Measurements from ENCODE around the gene IL1R2.

Gene IL1R2

DNA sequence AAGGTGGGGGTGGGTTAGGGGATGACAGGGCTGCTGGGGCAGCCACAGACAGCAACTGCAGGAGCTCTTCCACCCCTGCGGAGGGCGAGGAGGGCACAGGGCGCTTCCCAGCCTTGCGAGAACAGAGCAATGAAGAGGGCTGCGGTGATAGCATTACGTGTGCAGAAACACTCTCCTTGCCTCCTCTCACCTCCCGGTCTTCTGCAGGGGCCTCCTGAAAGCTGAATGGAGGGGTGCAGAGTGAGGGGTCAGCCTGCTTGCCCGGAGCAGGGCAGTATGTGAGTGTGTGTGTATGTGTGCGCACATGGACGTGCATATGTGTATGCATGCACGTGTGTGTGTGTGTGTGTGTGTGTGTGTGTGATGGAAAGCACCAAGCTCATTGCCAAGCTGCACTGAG, 29.5 kb upstream of the IL1R2 start:
- no peak for TF ChIP-seq CTCF (IDR thresholded peaks at IDR 0.05; ENCODE audit: low read depth, low read length, missing control alignments)
- no peak overlapping the region for H3K4me3 ChIP-seq (ENCODE audit: low read depth, low read length)
- in situ Hi-C loops (cut with HindIII; ENCODE audit: low sequenced_read_pairs), result no loop called here
- no peak for DNase-seq (ENCODE audit: low read depth)

DNA sequence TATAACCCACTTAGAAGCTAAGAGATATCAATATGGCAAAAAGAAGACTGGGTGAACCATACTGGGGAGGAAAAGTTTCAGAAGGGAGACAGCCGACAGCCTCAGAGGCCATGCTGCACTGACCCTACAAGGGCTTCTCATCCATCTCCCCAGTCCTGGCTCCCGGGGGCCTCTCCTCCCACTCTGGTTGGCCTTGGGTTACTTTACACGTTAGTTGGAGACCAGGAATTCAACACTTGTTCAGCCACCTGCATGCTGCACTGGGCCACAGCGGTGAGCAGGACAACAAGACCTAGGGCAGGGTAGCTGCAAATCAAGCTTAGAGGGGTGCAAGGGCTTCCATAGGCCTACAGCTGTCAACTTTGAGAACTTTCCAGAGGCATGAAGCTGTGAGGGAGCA, 28.6 kb upstream of the IL1R2 start:
- no peak overlapping the region for H3K4me3 ChIP-seq (ENCODE audit: low read depth, low read length)
- DNase-seq (ENCODE audit: low read depth), result no peak
- no peak for TF ChIP-seq CTCF (IDR thresholded peaks at IDR 0.05; ENCODE audit: low read depth, low read length, missing control alignments)
- in situ Hi-C loops (cut with HindIII; ENCODE audit: low sequenced_read_pairs), result no loop called here

DNA sequence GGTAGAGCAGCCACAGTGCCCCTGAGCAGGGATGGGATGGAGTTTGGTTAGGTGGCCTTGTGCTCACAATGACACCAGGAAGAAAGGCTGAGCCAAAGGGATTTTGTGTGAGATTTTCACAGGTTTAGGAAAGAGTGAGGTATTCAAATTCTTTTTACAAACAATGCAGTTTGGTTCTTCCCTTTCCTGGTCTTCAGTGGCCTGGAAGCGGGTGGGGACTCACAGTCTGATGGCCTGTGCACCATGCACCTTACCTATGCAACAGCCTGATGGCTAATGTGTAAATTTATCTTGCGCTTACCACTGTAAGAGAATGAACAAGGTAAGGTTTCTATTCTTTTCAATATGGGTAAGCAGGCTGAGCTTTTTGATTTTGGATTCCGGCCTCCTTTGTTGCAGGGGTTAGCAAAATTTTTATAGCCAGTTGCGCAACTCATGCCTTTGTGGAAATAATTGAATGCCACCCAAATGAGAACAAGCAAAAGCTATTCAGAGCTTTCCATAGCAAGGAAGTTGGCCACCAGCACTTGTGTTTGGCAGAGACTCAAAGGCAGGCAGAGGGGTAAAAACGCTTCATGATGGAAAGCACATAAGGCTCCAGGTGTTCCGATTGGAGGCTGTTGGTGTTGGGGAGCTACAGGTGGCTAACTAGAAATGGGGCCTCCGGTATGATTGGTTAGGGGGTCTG, 23.8 kb upstream of the IL1R2 start:
- peak; percentile 70 for DNase-seq (ENCODE audit: low read depth)
- TF ChIP-seq CTCF (IDR thresholded peaks at IDR 0.05; ENCODE audit: low read depth, low read length, missing control alignments), result no peak
- no peak overlapping the region for H3K4me3 ChIP-seq (ENCODE audit: low read depth, low read length)
- in situ Hi-C loops (cut with HindIII; ENCODE audit: low sequenced_read_pairs), result no loop called here

GRCh38 chr2:101969723-101970122, 22.0 kb upstream of the IL1R2 start:
- no peak for TF ChIP-seq CTCF (IDR thresholded peaks at IDR 0.05; ENCODE audit: low read depth, low read length, missing control alignments)
- in situ Hi-C loops (cut with HindIII; ENCODE audit: low sequenced_read_pairs), result no loop called here
- no peak for DNase-seq (ENCODE audit: low read depth)
- no peak overlapping the region for H3K4me3 ChIP-seq (ENCODE audit: low read depth, low read length)

GRCh38 chr2:101970901-101971300, 20.9 kb upstream of the IL1R2 start:
- no peak for TF ChIP-seq CTCF (IDR thresholded peaks at IDR 0.05; ENCODE audit: low read depth, low read length, missing control alignments)
- DNase-seq (ENCODE audit: low read depth), result no peak
- in situ Hi-C loops (cut with HindIII; ENCODE audit: low sequenced_read_pairs), result no loop called here
- no peak overlapping the region for H3K4me3 ChIP-seq (ENCODE audit: low read depth, low read length)

- no peak for TF ChIP-seq CTCF (IDR thresholded peaks at IDR 0.05; ENCODE audit: low read depth, low read length, missing control alignments)
- no peak overlapping the region for H3K4me3 ChIP-seq (ENCODE audit: low read depth, low read length)
- no peak for DNase-seq (ENCODE audit: low read depth)
- in situ Hi-C loops (cut with HindIII; ENCODE audit: low sequenced_read_pairs), result no loop called here
These were observed 19.9 kb upstream of the IL1R2 start for GRCh38 chr2:101971836-101972235.

Measured in astrocyte of the cerebellum (primary cell).